ENCODE data around the gene KLF8. TPM values are rescaled to one million over a fixed set of nuclear protein-coding genes. Genes with fewer than 3 reads are reported as not detected.
"Not testable (repeated sequence)": the region's sequence is repeated elsewhere in the genome, so short reads cannot be mapped to it uniquely, and the experiment has no call there.

The KLF8 gene
- 0.13 TPM for total RNA-seq (2021; ENCODE audit: unreplicated experiment)
- not detected for polyA plus RNA-seq (2012; ENCODE audit: insufficient read length)
- percentile 18 among the genes with signal in this experiment for Bru-seq, nascent RNA
- BruChase-seq, experiment 1, labeled RNA remaining after a 2-hour chase: percentile 21 among the genes with signal in this experiment
- percentile 19 among the genes with signal in this experiment for BruChase-seq, experiment 2, labeled RNA remaining after a 6-hour chase
- long read RNA-seq: 0 reads

GRCh38 chrX:56232221-56233082, at the start of gene KLF8:
Gene KLF8, plus strand, starts transcription at chrX:56232356. Its CDS starts 979 bp downstream, at chrX:56233335.
- DNase-seq (ENCODE audit: low read depth, low spot score): no peak
- intact Hi-C loops (cut with micrococcal nuclease; ENCODE audit: unreplicated experiment): no loop called here
- peak; percentile 34; the same call in 1 of the 2 replicates for ATAC-seq
- in situ Hi-C loops (cut with HindIII; ENCODE audit: low pct_unique_long_range_greater_than_20kb, low sequenced_read_pairs): no loop called here
- CTCF ChIA-PET: no interaction called here
- H3K27ac ChIP-seq (ENCODE audit: low read length): no peak within 1 kb of the TSS
- TF ChIP-seq, protein P1, sequence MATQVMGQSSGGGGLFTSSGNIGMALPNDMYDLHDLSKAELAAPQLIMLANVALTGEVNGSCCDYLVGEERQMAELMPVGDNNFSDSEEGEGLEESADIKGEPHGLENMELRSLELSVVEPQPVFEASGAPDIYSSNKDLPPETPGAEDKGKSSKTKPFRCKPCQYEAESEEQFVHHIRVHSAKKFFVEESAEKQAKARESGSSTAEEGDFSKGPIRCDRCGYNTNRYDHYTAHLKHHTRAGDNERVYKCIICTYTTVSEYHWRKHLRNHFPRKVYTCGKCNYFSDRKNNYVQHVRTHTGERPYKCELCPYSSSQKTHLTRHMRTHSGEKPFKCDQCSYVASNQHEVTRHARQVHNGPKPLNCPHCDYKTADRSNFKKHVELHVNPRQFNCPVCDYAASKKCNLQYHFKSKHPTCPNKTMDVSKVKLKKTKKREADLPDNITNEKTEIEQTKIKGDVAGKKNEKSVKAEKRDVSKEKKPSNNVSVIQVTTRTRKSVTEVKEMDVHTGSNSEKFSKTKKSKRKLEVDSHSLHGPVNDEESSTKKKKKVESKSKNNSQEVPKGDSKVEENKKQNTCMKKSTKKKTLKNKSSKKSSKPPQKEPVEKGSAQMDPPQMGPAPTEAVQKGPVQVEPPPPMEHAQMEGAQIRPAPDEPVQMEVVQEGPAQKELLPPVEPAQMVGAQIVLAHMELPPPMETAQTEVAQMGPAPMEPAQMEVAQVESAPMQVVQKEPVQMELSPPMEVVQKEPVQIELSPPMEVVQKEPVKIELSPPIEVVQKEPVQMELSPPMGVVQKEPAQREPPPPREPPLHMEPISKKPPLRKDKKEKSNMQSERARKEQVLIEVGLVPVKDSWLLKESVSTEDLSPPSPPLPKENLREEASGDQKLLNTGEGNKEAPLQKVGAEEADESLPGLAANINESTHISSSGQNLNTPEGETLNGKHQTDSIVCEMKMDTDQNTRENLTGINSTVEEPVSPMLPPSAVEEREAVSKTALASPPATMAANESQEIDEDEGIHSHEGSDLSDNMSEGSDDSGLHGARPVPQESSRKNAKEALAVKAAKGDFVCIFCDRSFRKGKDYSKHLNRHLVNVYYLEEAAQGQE (IDR thresholded peaks at IDR 0.05; ENCODE audit: insufficient read depth in 1 of 2, low read depth in 2 of 2, low read length in 1 of 2): no peak
- TF ChIP-seq POLR2AphosphoS5 (IDR thresholded peaks at IDR 0.05; ENCODE audit: low read depth, low read length) (no peak), CTCF (IDR thresholded peaks at IDR 0.05) (no peak), TCF7L2 (IDR thresholded peaks at IDR 0.05; ENCODE audit: low read depth, low read length) (no peak), SIN3A (IDR thresholded peaks at IDR 0.05; ENCODE audit: borderline replicate concordance, insufficient read depth, low read depth, low read length) (no peak)
- peak within 1 kb of the TSS; percentile 20 to 51 for H3K4me3 ChIP-seq (ENCODE audit: low read depth in 2 of 2, low read length in 2 of 2)
- no peaks in the 10 kb centered on the region; the same call in 1 of the 2 replicates for H3K27me3 ChIP-seq (ENCODE audit: control insufficient read depth, insufficient read depth, low read length)
- POLR2A ChIA-PET: no interaction called here
- no TSS peak for BruUV-seq (replicated peaks)
- H3K9me3 ChIP-seq (ENCODE audit: control insufficient read depth, insufficient read depth, low read depth, low read length): no peaks in the 10 kb centered on the region
- H3K36me3 ChIP-seq (ENCODE audit: control insufficient read depth, insufficient read depth, low read length): no peaks in the 10 kb centered on the region
- no peaks in the 10 kb centered on the region for H3K4me1 ChIP-seq (ENCODE audit: control insufficient read depth, insufficient read depth, low read length)

DNA sequence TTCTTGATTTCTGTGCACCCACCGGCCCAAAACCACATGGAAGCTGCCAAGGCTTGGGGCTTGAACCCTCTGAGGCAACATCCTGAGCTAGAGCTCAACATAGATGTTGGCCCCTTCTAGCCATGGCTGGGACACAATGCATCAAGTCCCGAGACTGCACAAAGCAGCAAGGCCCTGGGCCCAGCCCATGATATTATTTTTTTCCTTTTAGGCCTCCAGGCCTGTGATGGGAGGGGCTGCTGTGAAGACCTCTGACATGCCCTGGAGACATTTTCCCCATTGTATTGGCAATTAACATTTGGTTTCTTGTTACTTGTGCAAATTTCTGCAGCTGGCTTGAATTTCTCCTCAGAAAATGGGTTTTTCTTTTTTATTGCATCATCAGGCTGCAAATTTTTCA, 25.2 kb upstream of the KLF8 start:
- H3K36me3 ChIP-seq (ENCODE audit: control insufficient read depth, insufficient read depth, low read length); CTCF ChIA-PET; H3K4me1 ChIP-seq (ENCODE audit: control insufficient read depth, insufficient read depth, low read length); POLR2A ChIA-PET; H3K27ac ChIP-seq (ENCODE audit: low read length); DNase-seq (ENCODE audit: low read depth, low spot score); intact Hi-C loops (cut with micrococcal nuclease; ENCODE audit: unreplicated experiment); H3K4me3 ChIP-seq (ENCODE audit: low read depth in 2 of 2, low read length in 2 of 2); H3K27me3 ChIP-seq (ENCODE audit: control insufficient read depth, insufficient read depth, low read length); H3K9me3 ChIP-seq (ENCODE audit: control insufficient read depth, insufficient read depth, low read depth, low read length); ATAC-seq; in situ Hi-C loops (cut with HindIII; ENCODE audit: low pct_unique_long_range_greater_than_20kb, low sequenced_read_pairs); BruUV-seq (replicated peaks): not testable (repeated sequence)

- TF ChIP-seq SIN3A (IDR thresholded peaks at IDR 0.05; ENCODE audit: borderline replicate concordance, insufficient read depth, low read depth, low read length): no peak
- no peak for TF ChIP-seq TCF7L2 (IDR thresholded peaks at IDR 0.05; ENCODE audit: low read depth, low read length)
- no peak for TF ChIP-seq POLR2AphosphoS5 (IDR thresholded peaks at IDR 0.05; ENCODE audit: low read depth, low read length)
- TF ChIP-seq, protein P1 (IDR thresholded peaks at IDR 0.05; ENCODE audit: insufficient read depth in 1 of 2, low read depth in 2 of 2, low read length in 1 of 2): no peak
- TF ChIP-seq CTCF (IDR thresholded peaks at IDR 0.05): no peak
- no peak for ATAC-seq
- intact Hi-C loops (cut with micrococcal nuclease; ENCODE audit: unreplicated experiment): no loop called here
Measured at GRCh38 chrX:56211701-56212100, 20.5 kb upstream of the KLF8 start.

More at GRCh38 chrX:56211701-56212100, 20.5 kb upstream of the KLF8 start:
- Histone ChIP-seq H3K4me3 (ENCODE audit: low read depth in 2 of 2, low read length in 2 of 2) (no peak overlapping the region), H3K27ac (ENCODE audit: low read length) (no peak overlapping the region), H3K4me1 (ENCODE audit: control insufficient read depth, insufficient read depth, low read length) (no peaks in the 10 kb centered on the region), H3K9me3 (ENCODE audit: control insufficient read depth, insufficient read depth, low read depth, low read length) (no peaks in the 10 kb centered on the region), H3K36me3 (ENCODE audit: control insufficient read depth, insufficient read depth, low read length) (no peaks in the 10 kb centered on the region), H3K27me3 (ENCODE audit: control insufficient read depth, insufficient read depth, low read length) (no peaks in the 10 kb centered on the region)
- ChIA-PET CTCF (no interaction called here), POLR2A (no interaction called here)
- DNase-seq (ENCODE audit: low read depth, low spot score): no peak
- no TSS peak for BruUV-seq (replicated peaks)
- in situ Hi-C loops (cut with HindIII; ENCODE audit: low pct_unique_long_range_greater_than_20kb, low sequenced_read_pairs): no loop called here
